Thyroid gland (tissue), 4 donors: ENCODE data around the gene LRRC3B. TPM values are rescaled to one million over a fixed set of nuclear protein-coding genes. Genes with fewer than 3 reads are reported as not detected.
"Not testable (repeated sequence)": the region's sequence is repeated elsewhere in the genome, so short reads cannot be mapped to it uniquely, and the experiment has no call there.

Experiments
- DNase-seq, 2 donors: peaks; one replicate each; pipeline ENCODE4 v3.0.0-alpha.2; 2019
- H3K27ac ChIP-seq, 3 donors: fragments of 200-600 bp; sonication (generic); 1 replicate in 2 of 3; 2 replicates in 1 of 3; pipeline ENCODE4 v1.5.1; 2016 to 2019; ENCODE audit warnings: mild to moderate bottlenecking in 1 of 3, moderate library complexity in 1 of 3
- H3K27me3 ChIP-seq: fragments of 200-600 bp; sonication (generic); one replicate; pipeline ENCODE4 v1.5.1; 2019
- H3K36me3 ChIP-seq, 2 donors: fragments of 200-600 bp; sonication (generic); one replicate each; pipeline ENCODE4 v1.5.1; 2016 to 2019
- H3K4me1 ChIP-seq, 2 donors: fragments of 200-600 bp; sonication (generic); one replicate each; pipeline ENCODE4 v1.5.1; 2017 to 2019
- H3K4me3 ChIP-seq, 3 donors: fragments of 200-600 bp; sonication (generic); replicated peaks in 1 of 3; 1 replicate in 2 of 3; 2 replicates in 1 of 3; pipeline ENCODE4 v1.5.1; 2016; ENCODE audit warnings: mild to moderate bottlenecking in 1 of 3
- H3K9me3 ChIP-seq: fragments of 200-600 bp; sonication (generic); one replicate; pipeline ENCODE4 v1.5.1; 2017
- POLR2A ChIP-seq, 2 donors: fragments of 450-650 bp; IDR thresholded peaks; one replicate each; pipeline ENCODE4 v1.6.1; 2017; ENCODE audit warnings: antibody characterized with exemption in 2 of 2, mild to moderate bottlenecking in 2 of 2, moderate library complexity in 1 of 2
- WGBS, 2 donors: methylation state at CpG; one replicate each; pipeline ENCODE4 v1.1.5; 2017; 5-methylcytosine and 5-hydroxymethylcytosine counted together
- intact Hi-C: fragments of 100-400 bp; cut with DNase I; formaldehyde crosslinking; loops from one replicate; pipeline ENCODE4 v1.15.1; 2023
- total RNA-seq, 4 donors: library from RNA; depleted of rRNA; stranded (reverse); fragments of >200 nt; gene quantifications; one replicate each; pipeline ENCODE4 v1.2.3, GENCODE V29; 2016
- TF ChIP-seq, protein P1 (sequence below), 6 experiments: fragments of 200-600 bp in 3 of 6; fragments of 450-650 bp in 3 of 6; sonication (generic) in 3 of 6; IDR thresholded peaks; one replicate each; pipeline ENCODE4 v1.5.1; 2016 to 2019; ENCODE audit warnings: antibody characterized with exemption in 6 of 6, mild to moderate bottlenecking in 2 of 6, inconsistent platforms in 1 of 6, moderate library complexity in 1 of 6

The LRRC3B gene
- total RNA-seq, 4 donors from 2014 or later: under 0.01 TPM; not detected in 3

DNA sequence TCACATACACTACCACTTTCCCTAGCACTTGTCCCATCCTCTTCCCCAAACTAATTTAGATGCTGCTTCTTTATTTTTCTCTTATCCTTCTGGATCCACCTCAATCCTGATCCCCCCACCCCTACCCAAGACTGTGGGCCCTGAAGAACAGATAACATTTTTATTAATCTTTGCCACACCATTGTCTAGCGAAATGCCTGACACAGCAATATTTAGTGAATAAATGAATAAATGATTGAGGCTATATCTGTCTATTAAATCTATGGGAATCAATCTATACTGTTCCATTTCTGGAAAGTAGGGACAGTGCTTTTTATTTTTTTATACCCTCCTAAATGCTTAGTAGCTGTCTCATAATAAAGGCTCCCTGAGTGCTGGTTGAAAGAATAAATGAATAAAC lies 32.9 kb upstream of the LRRC3B start:
- Histone ChIP-seq H3K9me3 (no peaks in the 10 kb centered on the region), H3K27me3 (no peaks in the 10 kb centered on the region)
- whole genome bisulfite sequencing, 2 donors: 41 to 96% methylated on average over 1 of the region's 1 CpG

DNA sequence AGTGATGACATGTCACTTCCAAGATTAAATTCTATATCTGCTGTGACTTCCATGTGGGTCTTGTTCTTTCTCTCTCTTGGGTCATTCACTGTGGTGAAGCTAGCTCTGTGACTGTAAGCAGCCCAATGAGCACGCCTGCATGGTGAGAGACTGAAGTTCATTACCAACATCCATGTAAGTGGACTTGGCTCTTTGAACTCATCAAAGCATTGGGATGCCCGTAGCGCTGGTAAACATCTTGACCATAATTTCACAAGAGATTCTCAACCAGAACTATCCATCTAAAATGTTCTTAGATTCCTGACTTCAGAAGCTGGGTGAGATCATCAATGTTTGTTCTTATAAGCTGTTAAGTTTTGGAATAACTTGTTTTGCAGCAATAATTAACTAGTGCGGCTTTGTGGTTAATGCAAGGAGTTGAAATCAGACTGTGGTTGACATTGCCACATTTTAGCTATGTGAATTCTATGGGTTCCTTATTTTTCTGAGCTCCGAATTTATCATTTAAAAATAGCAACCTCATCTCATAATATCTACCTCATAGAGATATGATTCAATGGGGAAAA lies 31.6 kb upstream of the LRRC3B start:
- H3K27ac ChIP-seq: no peak overlapping the region
- no peaks in the 10 kb centered on the region for H3K4me1 ChIP-seq
- H3K9me3 ChIP-seq: no peaks in the 10 kb centered on the region
- TF ChIP-seq, protein P1, sequence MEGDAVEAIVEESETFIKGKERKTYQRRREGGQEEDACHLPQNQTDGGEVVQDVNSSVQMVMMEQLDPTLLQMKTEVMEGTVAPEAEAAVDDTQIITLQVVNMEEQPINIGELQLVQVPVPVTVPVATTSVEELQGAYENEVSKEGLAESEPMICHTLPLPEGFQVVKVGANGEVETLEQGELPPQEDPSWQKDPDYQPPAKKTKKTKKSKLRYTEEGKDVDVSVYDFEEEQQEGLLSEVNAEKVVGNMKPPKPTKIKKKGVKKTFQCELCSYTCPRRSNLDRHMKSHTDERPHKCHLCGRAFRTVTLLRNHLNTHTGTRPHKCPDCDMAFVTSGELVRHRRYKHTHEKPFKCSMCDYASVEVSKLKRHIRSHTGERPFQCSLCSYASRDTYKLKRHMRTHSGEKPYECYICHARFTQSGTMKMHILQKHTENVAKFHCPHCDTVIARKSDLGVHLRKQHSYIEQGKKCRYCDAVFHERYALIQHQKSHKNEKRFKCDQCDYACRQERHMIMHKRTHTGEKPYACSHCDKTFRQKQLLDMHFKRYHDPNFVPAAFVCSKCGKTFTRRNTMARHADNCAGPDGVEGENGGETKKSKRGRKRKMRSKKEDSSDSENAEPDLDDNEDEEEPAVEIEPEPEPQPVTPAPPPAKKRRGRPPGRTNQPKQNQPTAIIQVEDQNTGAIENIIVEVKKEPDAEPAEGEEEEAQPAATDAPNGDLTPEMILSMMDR (IDR thresholded peaks at IDR 0.05): no peak
- TF ChIP-seq POLR2A (IDR thresholded peaks at IDR 0.05): no peak
- H3K4me3 ChIP-seq: no peak overlapping the region
- H3K27me3 ChIP-seq: no peaks in the 10 kb centered on the region
- no peaks in the 10 kb centered on the region for H3K36me3 ChIP-seq
- intact Hi-C loops: no loop called here
- no peak for DNase-seq
- 82 to 91% methylated on average over 5 of the region's 5 CpGs for WGBS, 2 donors

More for the DNA sequence above, 32.9 kb upstream of the LRRC3B start:
- DNase-seq: no peak
- intact Hi-C loops: no loop called here
- Histone ChIP-seq H3K27ac (no peak overlapping the region), H3K4me1 (no peaks in the 10 kb centered on the region), H3K36me3 (no peaks in the 10 kb centered on the region), H3K4me3 (no peak overlapping the region)
- TF ChIP-seq, protein P1 (IDR thresholded peaks at IDR 0.05): no peak
- TF ChIP-seq POLR2A (IDR thresholded peaks at IDR 0.05): no peak

DNA sequence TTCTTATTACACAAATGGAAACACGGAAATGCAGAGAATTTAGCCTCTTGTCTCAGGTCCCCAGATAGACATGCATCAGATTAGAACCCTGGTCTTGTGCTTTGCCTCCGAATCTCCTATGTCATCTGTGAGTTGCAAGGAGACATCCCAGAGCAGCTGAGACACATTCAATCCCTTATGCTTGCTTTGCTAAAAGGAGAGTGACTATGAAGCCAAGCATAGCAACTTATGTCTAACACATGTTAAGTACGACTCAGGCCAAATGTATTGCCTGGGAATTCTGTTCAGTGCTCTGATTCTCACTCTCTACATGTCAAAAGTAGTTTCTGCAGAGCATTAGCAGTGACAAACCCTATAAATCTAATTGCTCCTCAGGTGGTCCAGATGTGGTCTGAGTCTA lies 30.6 kb upstream of the LRRC3B start:
- Histone ChIP-seq H3K36me3 (no peaks in the 10 kb centered on the region), H3K27me3 (no peaks in the 10 kb centered on the region), H3K9me3 (no peaks in the 10 kb centered on the region), H3K27ac (no peak overlapping the region), H3K4me1 (no peaks in the 10 kb centered on the region), H3K4me3 (no peak overlapping the region)
- WGBS, 2 donors: 61 to 75% methylated on average over 3 of the region's 3 CpGs
- TF ChIP-seq, protein P1 (IDR thresholded peaks at IDR 0.05): no peak
- no peak for TF ChIP-seq POLR2A (IDR thresholded peaks at IDR 0.05)
- intact Hi-C loops: no loop called here
- no peak for DNase-seq

DNA sequence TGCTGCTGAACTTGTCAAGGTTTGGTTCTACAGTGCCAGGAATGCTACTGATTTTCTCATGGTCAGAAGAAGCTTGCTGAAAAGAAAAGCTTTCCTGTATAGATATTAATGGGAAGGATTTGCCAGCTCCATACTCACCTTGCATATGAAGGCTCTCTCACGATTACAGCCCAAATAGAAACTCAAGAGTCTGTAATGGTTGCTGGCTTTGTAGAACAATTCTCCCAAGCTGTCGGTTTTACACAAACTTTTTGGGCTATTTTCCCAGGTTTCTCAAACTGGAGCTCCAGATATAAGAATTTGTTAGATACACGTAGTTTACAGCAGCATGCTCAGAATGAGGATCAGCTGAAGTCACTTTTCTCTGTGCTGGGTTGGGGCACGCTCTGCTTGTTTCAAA lies 30.1 kb upstream of the LRRC3B start:
- no peak overlapping the region for H3K27ac ChIP-seq
- H3K27me3 ChIP-seq: no peaks in the 10 kb centered on the region
- DNase-seq: no peak
- no peak overlapping the region for H3K4me3 ChIP-seq
- H3K9me3 ChIP-seq: no peaks in the 10 kb centered on the region
- WGBS, 2 donors: 60 to 69% methylated on average over 4 of the region's 4 CpGs
- intact Hi-C loops: no loop called here
- no peaks in the 10 kb centered on the region for H3K36me3 ChIP-seq
- H3K4me1 ChIP-seq: no peaks in the 10 kb centered on the region
- no peak for TF ChIP-seq POLR2A (IDR thresholded peaks at IDR 0.05)
- TF ChIP-seq, protein P1 (IDR thresholded peaks at IDR 0.05): no peak

DNA sequence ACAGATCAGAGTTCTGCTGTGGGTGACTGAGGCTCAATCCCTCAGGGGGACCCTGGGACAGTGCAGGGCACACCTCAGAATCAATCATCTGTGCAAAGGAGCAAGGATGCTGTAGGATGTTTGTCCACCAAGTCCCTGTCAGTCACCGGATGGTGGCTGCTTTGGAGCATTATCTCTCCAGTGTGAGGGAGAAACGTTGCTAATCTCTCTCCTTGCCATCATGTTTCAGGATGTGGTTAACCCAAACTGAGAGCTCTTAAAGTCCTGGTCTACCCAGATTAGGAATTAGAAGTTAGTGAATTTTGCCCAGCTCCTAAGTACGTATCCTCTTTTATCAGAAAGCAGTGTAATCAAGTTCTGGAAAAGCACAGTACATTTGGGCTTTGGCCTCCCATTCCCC lies 26.2 kb upstream of the LRRC3B start:
- no peak overlapping the region for H3K4me3 ChIP-seq
- intact Hi-C loops: no loop called here
- H3K36me3 ChIP-seq: no peaks in the 10 kb centered on the region
- no peak for TF ChIP-seq POLR2A (IDR thresholded peaks at IDR 0.05)
- TF ChIP-seq, protein P1 (IDR thresholded peaks at IDR 0.05): no peak
- no peaks in the 10 kb centered on the region for H3K9me3 ChIP-seq
- no peaks in the 10 kb centered on the region for H3K27me3 ChIP-seq
- no peak overlapping the region for H3K27ac ChIP-seq
- no peaks in the 10 kb centered on the region for H3K4me1 ChIP-seq
- no peak for DNase-seq
- 79 to 90% methylated on average over 3 of the region's 3 CpGs for WGBS, 2 donors

DNA sequence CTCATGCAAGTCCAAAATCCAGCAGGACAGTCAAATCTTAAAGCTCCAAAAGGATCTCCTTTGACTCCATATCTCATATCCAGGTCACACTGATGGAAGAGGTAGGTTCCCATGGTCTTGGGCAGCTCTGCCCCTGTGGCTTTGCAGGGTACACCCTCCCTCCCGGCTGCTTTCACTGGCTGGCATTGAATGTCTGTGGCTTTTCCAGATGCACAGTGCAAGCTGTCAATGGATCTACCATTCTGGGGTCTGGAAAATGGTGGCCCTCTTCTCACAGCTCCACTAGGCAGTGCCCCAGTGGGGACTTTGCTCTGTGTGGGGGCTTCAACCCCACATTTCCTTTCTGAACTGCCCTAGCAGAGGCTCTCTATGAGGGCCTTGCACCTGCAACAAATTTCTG lies 19.3 kb upstream of the LRRC3B start:
- DNase-seq, H3K4me3 ChIP-seq, H3K36me3 ChIP-seq, H3K27ac ChIP-seq, H3K4me1 ChIP-seq, intact Hi-C loops, H3K27me3 ChIP-seq, H3K9me3 ChIP-seq: not testable (repeated sequence)
- 80% methylated on average over 1 of the region's 1 CpG for WGBS, 2 donors

DNA sequence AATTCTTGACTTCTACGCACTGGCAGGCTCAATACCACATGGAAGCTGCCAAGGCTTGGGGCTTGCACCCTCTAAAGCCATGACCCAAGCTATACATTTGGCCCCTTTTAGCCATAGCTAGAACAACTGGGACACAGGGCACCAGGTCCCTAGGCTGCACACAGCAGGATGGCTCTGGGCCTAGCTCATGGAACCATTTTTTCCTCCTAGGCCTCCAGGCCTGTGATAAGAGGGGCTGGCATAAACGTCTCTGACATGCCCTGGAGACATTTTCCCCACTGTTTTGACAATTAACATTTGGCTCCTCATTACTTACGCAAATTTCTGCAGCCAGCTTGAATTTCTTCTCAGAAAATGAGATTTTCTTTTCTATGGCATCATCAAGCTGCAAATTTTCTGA lies 18.8 kb upstream of the LRRC3B start:
- H3K4me3 ChIP-seq, H3K9me3 ChIP-seq, H3K27me3 ChIP-seq, H3K36me3 ChIP-seq, intact Hi-C loops, DNase-seq, H3K4me1 ChIP-seq, H3K27ac ChIP-seq: not testable (repeated sequence)
- WGBS, 2 donors: 39 to 41% methylated on average over 3 of the region's 3 CpGs
